Measurements from ENCODE around the gene MVD.
"Not testable (repeated sequence)": the region's sequence is repeated elsewhere in the genome, so short reads cannot be mapped to it uniquely, and the experiment has no call there.

Gene MVD

GRCh38 chr16:88685156-88686061, 22.5 kb upstream of the MVD start:
- DNase-seq (ENCODE audit: insufficient read length, low spot score) (no peak), FAIRE-seq (no peak)

GRCh38 chr16:88684569-88685155, 21.8 kb upstream of the MVD start:
- no peak for DNase-seq (ENCODE audit: insufficient read length, low spot score)
- no peak for FAIRE-seq

- DNase-seq (ENCODE audit: insufficient read length, low spot score) = peak; percentile 92
- peak; percentile 94 for FAIRE-seq
Observed at GRCh38 chr16:88681709-88682451, 19.0 kb upstream of the MVD start.

GRCh38 chr16:88681084-88681680, 18.3 kb upstream of the MVD start:
- FAIRE-seq (peak; percentile 85), DNase-seq (ENCODE audit: insufficient read length, low spot score) (peak; percentile 67)

- no peak for FAIRE-seq
- DNase-seq (ENCODE audit: insufficient read length, low spot score) = no peak
Observed at GRCh38 chr16:88680554-88681083, 17.7 kb upstream of the MVD start.

- FAIRE-seq (no peak), DNase-seq (ENCODE audit: insufficient read length, low spot score) (no peak)
Observed at GRCh38 chr16:88678224-88678979, 15.5 kb upstream of the MVD start.

GRCh38 chr16:88677721-88678120, 14.8 kb upstream of the MVD start:
- DNase-seq (ENCODE audit: insufficient read length, low spot score) = no peak
- FAIRE-seq = no peak

GRCh38 chr16:88676502-88677242, 13.8 kb upstream of the MVD start:
- no peak for FAIRE-seq
- DNase-seq (ENCODE audit: insufficient read length, low spot score) = no peak

- no peak for DNase-seq (ENCODE audit: insufficient read length, low spot score)
- FAIRE-seq = no peak
Observed at GRCh38 chr16:88673716-88674379, 11.0 kb upstream of the MVD start.

GRCh38 chr16:88672776-88673175, 9.9 kb upstream of the MVD start:
- DNase-seq (ENCODE audit: insufficient read length, low spot score) (no peak), FAIRE-seq (no peak)

GRCh38 chr16:88671806-88672205, 8.9 kb upstream of the MVD start:
- FAIRE-seq = no peak
- DNase-seq (ENCODE audit: insufficient read length, low spot score) = no peak

GRCh38 chr16:88669980-88670379, 7.1 kb upstream of the MVD start:
- DNase-seq (ENCODE audit: insufficient read length, low spot score) = no peak
- FAIRE-seq = no peak

GRCh38 chr16:88669493-88669892, 6.6 kb upstream of the MVD start:
- FAIRE-seq; DNase-seq (ENCODE audit: insufficient read length, low spot score): not testable (repeated sequence)

GRCh38 chr16:88667461-88667860, 4.6 kb upstream of the MVD start:
- DNase-seq (ENCODE audit: insufficient read length, low spot score) = no peak

GRCh38 chr16:88665570-88665969, 2.7 kb upstream of the MVD start:
- no peak for FAIRE-seq
- no peak for DNase-seq (ENCODE audit: insufficient read length, low spot score)

More at GRCh38 chr16:88667461-88667860, 4.6 kb upstream of the MVD start:
- no peak for FAIRE-seq

- FAIRE-seq (no peak), DNase-seq (ENCODE audit: insufficient read length, low spot score) (no peak)
Observed at GRCh38 chr16:88665148-88665547, 2.3 kb upstream of the MVD start.

GRCh38 chr16:88662222-88662842, 559 bp downstream of the MVD start:
- FAIRE-seq (no peak), DNase-seq (ENCODE audit: insufficient read length, low spot score) (no peak)

GRCh38 chr16:88661468-88661867, 1.4 kb downstream of the MVD start:
- FAIRE-seq (no peak), DNase-seq (ENCODE audit: insufficient read length, low spot score) (no peak)

Measured in GM19239 (cell line).